K562 (cell line): ENCODE results near the gene CRABP2. TPM values are rescaled to one million over a fixed set of nuclear protein-coding genes. Genes with fewer than 3 reads are reported as not detected.

Experiments
- BRCA1 ChIP-seq, 2 experiments: fragments of 450-650 bp in 1 of 2; sonication (generic) in 1 of 2; formaldehyde crosslinking in 1 of 2; IDR thresholded peaks; 2 replicates each; pipeline versions ENCODE4 v1.5.0 to v1.6.1; 2017 to 2020; ENCODE audit warnings: mild to moderate bottlenecking in 1 of 2, missing genetic modification reagents in 1 of 2
- CBFB ChIP-seq: sonication (generic); formaldehyde crosslinking; IDR thresholded peaks from 2 replicates; pipeline ENCODE4 v1.4.0; 2020; ENCODE audit warnings: mild to moderate bottlenecking, missing genetic modification reagents
- CBX5 ChIP-seq: IDR thresholded peaks from 2 replicates; pipeline ENCODE4 v1.6.1; 2014; ENCODE audit warnings: low read depth, borderline replicate concordance
- DPF2 ChIP-seq: fragments of 450-650 bp; IDR thresholded peaks from 2 replicates; pipeline ENCODE4 v1.6.1; 2016
- EP400 ChIP-seq: fragments of 450-650 bp; IDR thresholded peaks from 2 replicates; pipeline ENCODE4 v1.6.1; 2017; ENCODE audit warnings: antibody characterized with exemption, mild to moderate bottlenecking, moderate library complexity
- GTF2E2 ChIP-seq: fragments of 200-800 bp; sonication (Bioruptor generic); IDR thresholded peaks from 2 replicates; pipeline ENCODE4 v1.6.1; 2016; ENCODE audit warnings: missing genetic modification characterization, missing compliant biosample characterization
- JUNB ChIP-seq: fragments of 450-650 bp; formaldehyde crosslinking; conservative IDR thresholded peaks from 2 replicates; pipeline ENCODE4 v1.4.0; 2020; ENCODE audit warnings: mild to moderate bottlenecking
- KLF13 ChIP-seq: fragments of 450-650 bp; IDR thresholded peaks from 2 replicates; pipeline ENCODE4 v1.6.1; 2016; ENCODE audit warnings: missing genetic modification characterization, low read depth, mild to moderate bottlenecking, missing compliant biosample characterization, moderate library complexity, borderline replicate concordance
- MCM2 ChIP-seq: fragments of 450-650 bp; IDR thresholded peaks from 2 replicates; pipeline ENCODE4 v1.6.1; 2017; ENCODE audit warnings: low read depth, mild to moderate bottlenecking
- MCM3 ChIP-seq: fragments of 450-650 bp; IDR thresholded peaks from 2 replicates; pipeline ENCODE4 v1.6.1; 2016
- MYNN ChIP-seq, 2 experiments: sonication (generic); formaldehyde crosslinking in 1 of 2; IDR thresholded peaks; 2 replicates each; pipeline versions ENCODE4 v1.5.0 to v1.6.1; 2016 to 2020; ENCODE audit warnings: antibody characterized with exemption in 1 of 2, missing genetic modification reagents in 1 of 2
- PCBP1 ChIP-seq: fragments of 200-400 bp; formaldehyde crosslinking; IDR thresholded peaks from 2 replicates; pipeline ENCODE4 v1.6.1; 2018; ENCODE audit warnings: mild to moderate bottlenecking, low read depth, low read length; ENCODE audit not compliant: poor library complexity, severe bottlenecking
- RFX7 ChIP-seq: fragments of 250-450 bp; sonication (Bioruptor Pico); IDR thresholded peaks from 2 replicates; pipeline ENCODE4 v1.5.1; 2021; ENCODE audit warnings: mild to moderate bottlenecking
- SREBF1 ChIP-seq: fragments of 150-350 bp; IDR thresholded peaks from 2 replicates; pipeline ENCODE4 v1.6.1; 2014; ENCODE audit warnings: antibody characterized with exemption, low read depth, low read length, borderline replicate concordance
- SRSF1 ChIP-seq: fragments of 200-400 bp; formaldehyde crosslinking; IDR thresholded peaks from 2 replicates; pipeline ENCODE4 v1.6.1; 2017; ENCODE audit warnings: mild to moderate bottlenecking, low read depth, low read length, moderate library complexity
- THRA ChIP-seq: fragments of 450-650 bp; IDR thresholded peaks from 2 replicates; pipeline ENCODE4 v1.6.1; 2017; ENCODE audit warnings: mild to moderate bottlenecking, moderate library complexity
- ZBTB1 ChIP-seq: sonication (generic); formaldehyde crosslinking; IDR thresholded peaks from 2 replicates; pipeline ENCODE4 v1.8.1; 2023; ENCODE audit warnings: missing genetic modification reagents, low read depth, mild to moderate bottlenecking, borderline replicate concordance
- ZBTB7A ChIP-seq: IDR thresholded peaks from 2 replicates; pipeline ENCODE4 v1.6.1; 2011; ENCODE audit warnings: low read depth, mild to moderate bottlenecking, low read length, moderate library complexity, borderline replicate concordance; ENCODE audit not compliant: control insufficient read depth
- ZC3H4 ChIP-seq: sonication (generic); formaldehyde crosslinking; IDR thresholded peaks from 2 replicates; pipeline ENCODE4 v1.9.0; 2021; ENCODE audit warnings: missing genetic modification reagents, borderline replicate concordance
- ZFP1 ChIP-seq: fragments of 450-650 bp; formaldehyde crosslinking; IDR thresholded peaks from 2 replicates; pipeline ENCODE4 v1.4.0; 2020; ENCODE audit warnings: mild to moderate bottlenecking, mixed read lengths
- ZNF165 ChIP-seq: fragments of 250-450 bp; sonication (Bioruptor Pico); IDR thresholded peaks from 2 replicates; pipeline ENCODE4 v1.4.0; 2020; ENCODE audit warnings: borderline replicate concordance
- ZNF609 ChIP-seq: sonication (generic); formaldehyde crosslinking; IDR thresholded peaks from 2 replicates; pipeline ENCODE4 v1.8.1; 2023; ENCODE audit warnings: missing genetic modification reagents, mild to moderate bottlenecking, borderline replicate concordance
- polyA plus RNA-seq, 8 experiments: library from polyadenylated mRNA; depleted of rRNA in 4 of 8; stranded (reverse) in 5 of 8; unstranded in 3 of 8; fragments of >200 nt; fragmentation: Nextera tagmentation in 2 of 8; fragmentation: Illumina TruSeq in 1 of 8; extraction: Ambion mirVana in 2 of 8; extraction: Trizol in 1 of 8; gene quantifications; 2 replicates each; pipeline versions ENCODE4 v1.2.1 to v1.2.3, GENCODE V29; 2011 to 2014; ENCODE audit warnings: inconsistent platforms in 1 of 8, missing spikeins in 1 of 8
- total RNA-seq, 7 experiments: library from RNA; depleted of rRNA in 6 of 7; stranded (reverse); fragments of >200 nt in 6 of 7; fragmentation: Illumina TruSeq in 2 of 7; extraction: Trizol in 2 of 7; gene quantifications; 2 replicates each; pipeline versions ENCODE4 v1.2.1 to v1.2.3, GENCODE V29; 2011 to 2021; ENCODE audit warnings: low replicate concordance in 1 of 7

The CRABP2 gene
- total and polyA plus RNA-seq, 9 of the 15 experiments (the other 6 are each of a cell fraction or from before 2014, with no cell fraction given): 0.30 to 2.5 (median 0.82) TPM

GRCh38 chr1:156692925-156693847 lies 12.2 kb downstream of the CRABP2 start (continued):
- TF ChIP-seq ZNF609 (CRISPR knock-in tag): no peak
- TF ChIP-seq EP400: peak; percentile 55; the same call in 1 of the 2 replicates
- no peak for TF ChIP-seq MCM2
- TF ChIP-seq SREBF1: no peak
- TF ChIP-seq SRSF1: no peak
- no peak for TF ChIP-seq CBFB
- TF ChIP-seq MYNN (IDR thresholded peaks at IDR 0.05): no peak
- no peak for TF ChIP-seq MYNN (CRISPR knock-in tag; IDR thresholded peaks at IDR 0.05)
- no peak for TF ChIP-seq THRA
- TF ChIP-seq MCM3: no peak
- no peak for TF ChIP-seq ZC3H4
- no peak for TF ChIP-seq ZFP1 (CRISPR knock-in tag)
- TF ChIP-seq ZBTB1 (CRISPR knock-in tag): no peak
- TF ChIP-seq RFX7: no peak
- no peak for TF ChIP-seq ZNF165 (CRISPR knock-in tag)
- peak; percentile 92 for TF ChIP-seq ZBTB7A
- no peak for TF ChIP-seq JUNB (CRISPR knock-in tag)
- no peak for TF ChIP-seq KLF13 (tag)
- no peak for TF ChIP-seq BRCA1 (IDR thresholded peaks at IDR 0.05)
- TF ChIP-seq BRCA1 (CRISPR knock-in tag; IDR thresholded peaks at IDR 0.05): no peak
- no peak for TF ChIP-seq GTF2E2 (tag)
- TF ChIP-seq CBX5: no peak
- TF ChIP-seq DPF2: peak; percentile 93
- no peak for TF ChIP-seq PCBP1
